ENCODE results near the gene C10orf143.

The C10orf143 gene

GRCh38 chr10:130136226-130137089, 25.8 kb upstream of the C10orf143 start, which contains the start of gene GLRX3:
Gene GLRX3 (plus strand): TSS chr10:130136391. CDS start chr10:130136421, 30 bp downstream.
- in situ Hi-C loops (cut with HindIII; ENCODE audit: low pct_ligation_motif_present, low sequenced_read_pairs), result no loop called here
- peak; percentile 69 for DNase-seq
- TF ChIP-seq CTCF (IDR thresholded peaks at IDR 0.05; ENCODE audit: low read depth, low read length, missing control alignments), result no peak
- H3K27ac ChIP-seq, result peak within 1 kb of the TSS; percentile 53
- no peaks in the 10 kb centered on the region for H3K27me3 ChIP-seq (replicated peaks)
- H3K4me3 ChIP-seq (ENCODE audit: low read depth, low read length), result peak within 1 kb of the TSS; percentile 81
- no peaks in the 10 kb centered on the region for H3K36me3 ChIP-seq (replicated peaks)

GRCh38 chr10:130135676-130136225, 25.1 kb upstream of the C10orf143 start:
- no peak for DNase-seq
- no peak for TF ChIP-seq CTCF (IDR thresholded peaks at IDR 0.05; ENCODE audit: low read depth, low read length, missing control alignments)
- Histone ChIP-seq H3K27ac (peak overlapping the region; percentile 53), H3K4me3 (ENCODE audit: low read depth, low read length) (peak overlapping the region; percentile 81), H3K27me3 (replicated peaks) (no peaks in the 10 kb centered on the region), H3K36me3 (replicated peaks) (no peaks in the 10 kb centered on the region)
- in situ Hi-C loops (cut with HindIII; ENCODE audit: low pct_ligation_motif_present, low sequenced_read_pairs), result no loop called here

GRCh38 chr10:130128922-130129321, 18.3 kb upstream of the C10orf143 start:
- Histone ChIP-seq H3K36me3 (replicated peaks) (no peaks in the 10 kb centered on the region), H3K4me3 (ENCODE audit: low read depth, low read length) (no peak overlapping the region), H3K27me3 (replicated peaks) (peaks cover 3% of the 10 kb centered on the region), H3K27ac (no peak overlapping the region)
- no peak for DNase-seq
- in situ Hi-C loops (cut with HindIII; ENCODE audit: low pct_ligation_motif_present, low sequenced_read_pairs), result no loop called here
- TF ChIP-seq CTCF (IDR thresholded peaks at IDR 0.05; ENCODE audit: low read depth, low read length, missing control alignments), result no peak

- in situ Hi-C loops (cut with HindIII; ENCODE audit: low pct_ligation_motif_present, low sequenced_read_pairs), result no loop called here
- H3K36me3 ChIP-seq (replicated peaks), result no peaks in the 10 kb centered on the region
- no peak for TF ChIP-seq CTCF (IDR thresholded peaks at IDR 0.05; ENCODE audit: low read depth, low read length, missing control alignments)
Observed at GRCh38 chr10:130128062-130128781, 17.6 kb upstream of the C10orf143 start.

GRCh38 chr10:130127364-130128061, 16.9 kb upstream of the C10orf143 start:
- no peak overlapping the region for H3K27ac ChIP-seq
- no peak overlapping the region for H3K4me3 ChIP-seq (ENCODE audit: low read depth, low read length)
- in situ Hi-C loops (cut with HindIII; ENCODE audit: low pct_ligation_motif_present, low sequenced_read_pairs), result no loop called here
- peaks cover 3% of the 10 kb centered on the region for H3K27me3 ChIP-seq (replicated peaks)
- peak; percentile 94 for TF ChIP-seq CTCF (IDR thresholded peaks at IDR 0.05; ENCODE audit: low read depth, low read length, missing control alignments)
- DNase-seq, result peak; percentile 57
- H3K36me3 ChIP-seq (replicated peaks), result no peaks in the 10 kb centered on the region

More at GRCh38 chr10:130128062-130128781, 17.6 kb upstream of the C10orf143 start:
- no peak for DNase-seq
- Histone ChIP-seq H3K4me3 (ENCODE audit: low read depth, low read length) (no peak overlapping the region), H3K27ac (no peak overlapping the region), H3K27me3 (replicated peaks) (peaks cover 3% of the 10 kb centered on the region)

Data from brain microvascular endothelial cell (primary cell).